NCI-H1092 (cell line): Measurements from ENCODE around the gene TMEM132E.

Source experiments
- DNase-seq: peaks from one replicate; lab custom pipeline; 2025; lab: John Stamatoyannopoulos, UW

Gene TMEM132E

GRCh38 chr17:34606763-34607162, 27.4 kb downstream of the TMEM132E start:
- no peak for DNase-seq

GRCh38 chr17:34607917-34608316, 28.5 kb downstream of the TMEM132E start:
- no peak for DNase-seq

GRCh38 chr17:34609210-34609609, 29.8 kb downstream of the TMEM132E start:
- no peak for DNase-seq

- DNase-seq = no peak
Measured at GRCh38 chr17:34610039-34610438, 30.7 kb downstream of the TMEM132E start.

- no peak for DNase-seq
Measured at GRCh38 chr17:34610506-34610905, 31.1 kb downstream of the TMEM132E start.

GRCh38 chr17:34613064-34614019, 34.0 kb downstream of the TMEM132E start:
- peak; percentile 55 for DNase-seq

GRCh38 chr17:34614698-34615097, 35.3 kb downstream of the TMEM132E start:
- no peak for DNase-seq

GRCh38 chr17:34615326-34615725, 35.9 kb downstream of the TMEM132E start:
- DNase-seq = no peak

GRCh38 chr17:34616148-34616547, 36.8 kb downstream of the TMEM132E start:
- peak; percentile 70 for DNase-seq

- no peak for DNase-seq
Measured at GRCh38 chr17:34617398-34617797, 38.0 kb downstream of the TMEM132E start.

- no peak for DNase-seq
Measured at GRCh38 chr17:34619687-34620217, 40.4 kb downstream of the TMEM132E start.

- no peak for DNase-seq
Measured at GRCh38 chr17:34620458-34620857, 41.1 kb downstream of the TMEM132E start.

- no peak for DNase-seq
Measured at GRCh38 chr17:34622862-34623623, 43.7 kb downstream of the TMEM132E start.

- no peak for DNase-seq
Measured at GRCh38 chr17:34623856-34624766, 44.7 kb downstream of the TMEM132E start.

- no peak for DNase-seq
Measured at GRCh38 chr17:34624767-34625383, 45.5 kb downstream of the TMEM132E start.

GRCh38 chr17:34626121-34626681, 46.8 kb downstream of the TMEM132E start:
- no peak for DNase-seq

GRCh38 chr17:34628879-34629278, 49.5 kb downstream of the TMEM132E start:
- DNase-seq = no peak

- peak; percentile 25 for DNase-seq
Measured at GRCh38 chr17:34633351-34633750, 54.0 kb downstream of the TMEM132E start.

- DNase-seq = no peak
Measured at GRCh38 chr17:34633760-34634159, 54.4 kb downstream of the TMEM132E start.

- DNase-seq = no peak
Measured at GRCh38 chr17:34634551-34635160, 55.3 kb downstream of the TMEM132E start.
